DND-41 (cell line): ENCODE data around the gene OCSTAMP.

Source experiments
- ATAC-seq: fragments of 200-7000 bp; cut with Tn5 transposase; 3 replicates; pipeline ENCODE4 v1.9.1; 2021; ENCODE audit warnings: low read depth; ENCODE audit not compliant: insufficient read depth
- DNase-seq: peaks from one replicate; pipeline ENCODE4 v3.0.0-alpha.2; 2020
- H2AFZ ChIP-seq: 2 replicates; pipeline ENCODE4 v1.6.0; 2012; ENCODE audit warnings: low read depth, low read length
- H3K27ac ChIP-seq: 2 replicates; pipeline ENCODE4 v1.5.1; 2012; ENCODE audit warnings: low read length, inconsistent platforms
- H3K27me3 ChIP-seq: fragments of 200-600 bp; sonication (generic); 2 replicates; pipeline ENCODE4 v1.6.0; 2012; ENCODE audit warnings: low read length, mild to moderate bottlenecking, inconsistent platforms; ENCODE audit not compliant: insufficient read depth, poor library complexity
- H3K36me3 ChIP-seq: 2 replicates; pipeline ENCODE4 v1.5.1; 2012; ENCODE audit warnings: low read length, inconsistent platforms; ENCODE audit not compliant: insufficient read depth
- H3K4me1 ChIP-seq: 2 replicates; pipeline ENCODE4 v1.5.1; 2012; ENCODE audit warnings: mild to moderate bottlenecking, low read length; ENCODE audit not compliant: insufficient read depth
- H3K4me2 ChIP-seq: 2 replicates; pipeline ENCODE4 v1.6.0; 2012; ENCODE audit warnings: mild to moderate bottlenecking, moderate library complexity, low read length, inconsistent platforms; ENCODE audit not compliant: insufficient read depth
- H3K4me3 ChIP-seq, 2 experiments: fragments of 200-600 bp in 1 of 2; shearing (Covaris generic) in 1 of 2; 2 replicates each; pipeline ENCODE4 v1.5.1; 2012 to 2016; ENCODE audit warnings: inconsistent platforms in 2 of 2, low read length in 2 of 2, mild to moderate bottlenecking in 2 of 2, low read depth in 1 of 2, moderate library complexity in 1 of 2
- H3K79me2 ChIP-seq: 2 replicates; pipeline ENCODE4 v1.6.0; 2012; ENCODE audit warnings: low read length, inconsistent platforms; ENCODE audit not compliant: insufficient read depth
- H3K9ac ChIP-seq: 2 replicates; pipeline ENCODE4 v1.6.0; 2012; ENCODE audit warnings: low read depth, mild to moderate bottlenecking, inconsistent platforms, low read length, moderate library complexity
- H3K9me3 ChIP-seq: 2 replicates; pipeline ENCODE4 v1.5.1; 2012; ENCODE audit warnings: low read length, moderate library complexity, mild to moderate bottlenecking, inconsistent platforms; ENCODE audit not compliant: insufficient read depth, severe bottlenecking
- H4K20me1 ChIP-seq: 2 replicates; pipeline ENCODE4 v1.6.0; 2012; ENCODE audit warnings: low read length; ENCODE audit not compliant: insufficient read depth
- EZH2 ChIP-seq: IDR thresholded peaks from 3 replicates; pipeline ENCODE4 v1.6.1; 2012; ENCODE audit warnings: borderline replicate concordance, low read depth, mild to moderate bottlenecking, moderate library complexity, low read length, inconsistent platforms; ENCODE audit not compliant: severe bottlenecking
- TF ChIP-seq, protein P1 (sequence below): IDR thresholded peaks from 2 replicates; pipeline ENCODE4 v1.5.1; 2012; ENCODE audit warnings: borderline replicate concordance, low read length, moderate library complexity, mild to moderate bottlenecking; ENCODE audit not compliant: poor library complexity, severe bottlenecking; ENCODE audit errors: extremely low read depth

Gene OCSTAMP

GRCh38 chr20:46550461-46550860 lies at the start of gene OCSTAMP:
TSS of gene OCSTAMP (minus strand) at chr20:46550654. CDS start at chr20:46550560, 94 bp downstream.
- TF ChIP-seq, protein P1, sequence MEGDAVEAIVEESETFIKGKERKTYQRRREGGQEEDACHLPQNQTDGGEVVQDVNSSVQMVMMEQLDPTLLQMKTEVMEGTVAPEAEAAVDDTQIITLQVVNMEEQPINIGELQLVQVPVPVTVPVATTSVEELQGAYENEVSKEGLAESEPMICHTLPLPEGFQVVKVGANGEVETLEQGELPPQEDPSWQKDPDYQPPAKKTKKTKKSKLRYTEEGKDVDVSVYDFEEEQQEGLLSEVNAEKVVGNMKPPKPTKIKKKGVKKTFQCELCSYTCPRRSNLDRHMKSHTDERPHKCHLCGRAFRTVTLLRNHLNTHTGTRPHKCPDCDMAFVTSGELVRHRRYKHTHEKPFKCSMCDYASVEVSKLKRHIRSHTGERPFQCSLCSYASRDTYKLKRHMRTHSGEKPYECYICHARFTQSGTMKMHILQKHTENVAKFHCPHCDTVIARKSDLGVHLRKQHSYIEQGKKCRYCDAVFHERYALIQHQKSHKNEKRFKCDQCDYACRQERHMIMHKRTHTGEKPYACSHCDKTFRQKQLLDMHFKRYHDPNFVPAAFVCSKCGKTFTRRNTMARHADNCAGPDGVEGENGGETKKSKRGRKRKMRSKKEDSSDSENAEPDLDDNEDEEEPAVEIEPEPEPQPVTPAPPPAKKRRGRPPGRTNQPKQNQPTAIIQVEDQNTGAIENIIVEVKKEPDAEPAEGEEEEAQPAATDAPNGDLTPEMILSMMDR, result no peak
- TF ChIP-seq EZH2, result no peak
- H3K27ac ChIP-seq, result no peak within 1 kb of the TSS
- H3K4me1 ChIP-seq, result peaks cover 7% of the 10 kb centered on the region

GRCh38 chr20:46599227-46599987 lies 49.0 kb upstream of the OCSTAMP start:
- Histone ChIP-seq H3K36me3 (no peaks in the 10 kb centered on the region), H3K27ac (no peak overlapping the region), H3K9me3 (no peaks in the 10 kb centered on the region), H3K9ac (no peak overlapping the region), H3K79me2 (no peaks in the 10 kb centered on the region), H3K4me3 (no peak overlapping the region), H3K27me3 (peaks cover 3% of the 10 kb centered on the region), H2AFZ (no peak overlapping the region), H3K4me1 (no peaks in the 10 kb centered on the region), H3K4me2 (no peak overlapping the region), H4K20me1 (0 out of 2 replicates have a peak, but pooled peaks cover 3% of the 10 kb centered on the region)
- no peak for DNase-seq
- TF ChIP-seq, protein P1, result no peak
- TF ChIP-seq EZH2, result no peak
- ATAC-seq, result no peak

More at GRCh38 chr20:46550461-46550860, at the start of gene OCSTAMP:
- Histone ChIP-seq H2AFZ (no peak within 1 kb of the TSS), H3K79me2 (no peaks in the 10 kb centered on the region), H3K9me3 (no peaks in the 10 kb centered on the region), H3K4me2 (no peak within 1 kb of the TSS), H3K4me3 (no peak within 1 kb of the TSS), H3K27me3 (peaks cover 8% of the 10 kb centered on the region), H3K9ac (no peak within 1 kb of the TSS), H3K36me3 (no peaks in the 10 kb centered on the region), H4K20me1 (0 out of 2 replicates have a peak, but pooled peaks cover 2% of the 10 kb centered on the region)
- ATAC-seq (no peak), DNase-seq (no peak)

- Histone ChIP-seq H4K20me1 (0 out of 2 replicates have a peak, but pooled peaks cover 3% of the 10 kb centered on the region), H3K9me3 (no peaks in the 10 kb centered on the region), H3K27ac (no peak overlapping the region), H3K79me2 (no peaks in the 10 kb centered on the region), H3K4me2 (no peak overlapping the region), H2AFZ (no peak overlapping the region), H3K4me1 (no peaks in the 10 kb centered on the region), H3K9ac (no peak overlapping the region), H3K36me3 (no peaks in the 10 kb centered on the region), H3K4me3 (no peak overlapping the region), H3K27me3 (peaks cover 3% of the 10 kb centered on the region)
- no peak for DNase-seq
- no peak for ATAC-seq
- TF ChIP-seq, protein P1, result no peak
- no peak for TF ChIP-seq EZH2
These were observed 45.5 kb upstream of the OCSTAMP start for GRCh38 chr20:46595933-46596332.
